GM12874 (cell line): ENCODE results near the gene MYH9.

Experiments
- CTCF ChIP-seq: IDR thresholded peaks from 2 replicates; pipeline ENCODE4 v1.5.1; 2011; ENCODE audit warnings: low read depth, mild to moderate bottlenecking, control low read depth, low read length, moderate library complexity; ENCODE audit not compliant: insufficient read depth

Gene MYH9

DNA sequence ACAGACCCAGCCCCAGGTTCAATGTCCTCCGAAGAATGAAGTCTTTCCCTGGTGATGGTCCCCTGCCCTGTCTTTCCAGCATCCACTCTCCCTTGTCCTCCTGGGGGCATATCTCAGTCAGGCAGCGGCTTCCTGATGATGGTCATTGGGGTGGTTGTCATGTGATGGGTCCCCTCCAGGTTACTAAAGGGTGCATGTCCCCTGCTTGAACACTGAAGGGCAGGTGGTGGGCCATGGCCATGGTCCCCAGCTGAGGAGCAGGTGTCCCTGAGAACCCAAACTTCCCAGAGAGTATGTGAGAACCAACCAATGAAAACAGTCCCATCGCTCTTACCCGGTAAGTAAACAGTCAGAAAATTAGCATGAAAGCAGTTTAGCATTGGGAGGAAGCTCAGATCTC lies 120.7 kb downstream of the MYH9 start:
- TF ChIP-seq CTCF: no peak

- no peak for TF ChIP-seq CTCF
Observed at GRCh38 chr22:36259615-36260300, 128.0 kb downstream of the MYH9 start.

DNA sequence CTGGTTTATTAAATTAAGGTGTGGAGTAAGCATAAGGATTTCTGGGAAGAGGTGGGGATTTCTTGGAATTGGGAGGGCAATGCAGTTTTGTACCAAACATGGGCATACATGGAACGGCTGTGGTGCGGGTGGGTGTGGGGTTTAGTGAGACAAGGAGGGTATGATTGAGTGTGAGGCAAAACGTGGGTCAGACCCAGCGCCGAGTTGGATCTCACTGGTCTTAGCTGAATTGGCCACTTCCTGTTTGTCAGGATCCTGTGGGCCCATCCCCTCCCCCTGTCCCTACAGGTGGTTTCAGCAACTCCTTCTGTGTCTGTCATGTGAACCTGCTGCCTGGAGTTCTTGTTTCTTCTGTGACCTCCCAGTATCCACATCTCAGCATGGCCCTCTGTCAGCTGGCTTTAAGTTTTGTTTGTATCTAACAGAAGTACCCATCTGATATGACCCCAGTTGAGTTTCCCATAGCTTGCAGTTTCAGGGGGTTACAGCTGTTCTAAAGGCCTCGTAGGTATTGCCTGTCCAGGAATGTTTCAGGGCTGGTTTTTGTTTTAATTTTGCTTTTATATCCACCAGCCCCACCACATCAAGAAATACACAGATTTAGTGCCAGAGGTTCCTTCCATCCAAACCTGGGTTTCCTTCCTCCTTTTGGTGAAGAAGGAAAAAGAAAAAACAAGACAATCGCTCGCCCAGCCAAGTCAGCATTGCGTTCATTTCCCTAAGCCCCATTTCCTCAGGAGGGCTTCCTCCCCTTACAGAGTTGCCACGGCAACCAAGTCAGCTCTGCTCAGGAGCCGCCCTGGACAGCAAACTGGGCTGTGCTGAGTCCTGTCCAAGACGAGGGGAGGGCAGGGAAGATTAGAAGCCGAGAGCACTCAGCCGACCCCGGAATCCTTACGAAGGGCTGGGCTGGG lies 128.8 kb downstream of the MYH9 start:
- no peak for TF ChIP-seq CTCF

- no peak for TF ChIP-seq CTCF
Observed at GRCh38 chr22:36257948-36258670, 129.7 kb downstream of the MYH9 start.

GRCh38 chr22:36257308-36257707 lies 130.5 kb downstream of the MYH9 start:
- TF ChIP-seq CTCF: no peak

- no peak for TF ChIP-seq CTCF
Observed at GRCh38 chr22:36256478-36256877, 131.3 kb downstream of the MYH9 start.
